Endothelial cell of hepatic sinusoid (primary cell): ENCODE measurements around the gene MAPK6.

Source experiments
- in situ Hi-C: cut with HindIII; loops from 2 replicates; pipeline ENCODE4 v1.10.0; 2017; ENCODE audit warnings: low sequenced_read_pairs

Gene MAPK6

GRCh38 chr15:52099651-52100272, 80.7 kb downstream of the MAPK6 start:
- in situ Hi-C loops, result no loop called here

GRCh38 chr15:52100807-52101442, 81.9 kb downstream of the MAPK6 start:
- in situ Hi-C loops, result no loop called here

- in situ Hi-C loops, result no loop called here
Measured at GRCh38 chr15:52101542-52102323, 82.7 kb downstream of the MAPK6 start.

GRCh38 chr15:52102463-52102862, 83.4 kb downstream of the MAPK6 start:
- in situ Hi-C loops, result no loop called here

GRCh38 chr15:52103217-52104207, 84.5 kb downstream of the MAPK6 start:
- in situ Hi-C loops, result no loop called here

- in situ Hi-C loops, result no loop called here
Measured at GRCh38 chr15:52104532-52105004, 85.5 kb downstream of the MAPK6 start.

- in situ Hi-C loops, result no loop called here
Measured at GRCh38 chr15:52105846-52106245, 86.8 kb downstream of the MAPK6 start.

- in situ Hi-C loops, result no loop called here
Measured at GRCh38 chr15:52106641-52107040, 87.6 kb downstream of the MAPK6 start.

GRCh38 chr15:52107238-52107637, 88.2 kb downstream of the MAPK6 start:
- in situ Hi-C loops, result no loop called here

GRCh38 chr15:52109559-52110451, 90.8 kb downstream of the MAPK6 start:
- in situ Hi-C loops, result no loop called here

- in situ Hi-C loops, result no loop called here
Measured at GRCh38 chr15:52111517-52112202, 92.6 kb downstream of the MAPK6 start.

- in situ Hi-C loops, result no loop called here
Measured at GRCh38 chr15:52112203-52112750, 93.3 kb downstream of the MAPK6 start.

GRCh38 chr15:52113235-52113634, 94.2 kb downstream of the MAPK6 start:
- in situ Hi-C loops, result no loop called here

GRCh38 chr15:52113708-52114107, 94.7 kb downstream of the MAPK6 start:
- in situ Hi-C loops, result no loop called here

GRCh38 chr15:52114261-52115055, 95.4 kb downstream of the MAPK6 start:
- in situ Hi-C loops, result no loop called here

GRCh38 chr15:52115598-52116427, 96.8 kb downstream of the MAPK6 start:
- in situ Hi-C loops, result no loop called here
